ENCODE results near the gene NFATC3. TPM values are rescaled to one million over a fixed set of nuclear protein-coding genes. Genes with fewer than 3 reads are reported as not detected.

NFATC3 gene
- total and polyA plus RNA-seq, 2 experiments from 2014 or later: 13.1 to 35.9 TPM

DNA sequence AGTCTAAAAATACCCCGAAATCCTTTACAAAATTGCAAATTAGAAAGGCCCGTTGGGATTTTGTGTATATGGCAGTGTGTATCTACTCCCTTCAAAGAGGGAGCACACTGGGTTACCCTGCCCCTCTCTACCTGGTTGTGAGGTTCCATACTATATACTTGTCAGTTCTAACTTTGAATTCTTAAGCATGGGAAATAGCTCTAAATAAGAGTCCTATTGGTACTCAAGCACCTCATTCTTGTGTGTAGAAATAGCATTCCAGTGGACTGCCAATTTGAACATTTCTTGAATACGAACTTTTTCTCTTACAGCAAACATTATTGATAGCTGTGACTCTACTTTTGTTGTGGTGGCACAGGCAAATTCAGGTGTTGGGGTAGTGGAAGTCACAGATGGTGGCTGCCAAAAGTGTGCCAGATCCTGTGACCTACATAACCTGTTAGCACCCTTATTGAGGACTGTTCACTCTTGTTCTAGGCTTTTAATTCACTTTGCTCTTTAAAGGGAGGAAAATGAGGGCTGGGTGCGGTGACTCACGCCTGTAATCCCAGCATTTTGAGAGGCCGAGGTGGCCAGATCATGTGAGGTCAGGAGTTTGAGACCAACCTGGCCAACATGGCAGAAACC, 134.7 kb downstream of the NFATC3 start:
- H3K27me3 ChIP-seq: no peaks in the 10 kb centered on the region
- DNase-seq (ENCODE audit: low spot score): no peak
- no peak overlapping the region for H2AFZ ChIP-seq
- H3K9me2 ChIP-seq (replicated peaks; ENCODE audit: insufficient read depth): no peaks in the 10 kb centered on the region
- no peaks in the 10 kb centered on the region for H4K20me1 ChIP-seq (ENCODE audit: insufficient read depth, poor library complexity, severe bottlenecking)
- 95% methylated on average over 6 of the region's 6 CpGs for WGBS (ENCODE audit: low lambda C conversion rate, missing lambda C conversion rate)
- no peak overlapping the region for H3K27ac ChIP-seq
- TF ChIP-seq, protein P1, sequence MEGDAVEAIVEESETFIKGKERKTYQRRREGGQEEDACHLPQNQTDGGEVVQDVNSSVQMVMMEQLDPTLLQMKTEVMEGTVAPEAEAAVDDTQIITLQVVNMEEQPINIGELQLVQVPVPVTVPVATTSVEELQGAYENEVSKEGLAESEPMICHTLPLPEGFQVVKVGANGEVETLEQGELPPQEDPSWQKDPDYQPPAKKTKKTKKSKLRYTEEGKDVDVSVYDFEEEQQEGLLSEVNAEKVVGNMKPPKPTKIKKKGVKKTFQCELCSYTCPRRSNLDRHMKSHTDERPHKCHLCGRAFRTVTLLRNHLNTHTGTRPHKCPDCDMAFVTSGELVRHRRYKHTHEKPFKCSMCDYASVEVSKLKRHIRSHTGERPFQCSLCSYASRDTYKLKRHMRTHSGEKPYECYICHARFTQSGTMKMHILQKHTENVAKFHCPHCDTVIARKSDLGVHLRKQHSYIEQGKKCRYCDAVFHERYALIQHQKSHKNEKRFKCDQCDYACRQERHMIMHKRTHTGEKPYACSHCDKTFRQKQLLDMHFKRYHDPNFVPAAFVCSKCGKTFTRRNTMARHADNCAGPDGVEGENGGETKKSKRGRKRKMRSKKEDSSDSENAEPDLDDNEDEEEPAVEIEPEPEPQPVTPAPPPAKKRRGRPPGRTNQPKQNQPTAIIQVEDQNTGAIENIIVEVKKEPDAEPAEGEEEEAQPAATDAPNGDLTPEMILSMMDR (IDR thresholded peaks at IDR 0.05; ENCODE audit: poor library complexity): no peak
- TF ChIP-seq EZH2phosphoT487 (IDR thresholded peaks at IDR 0.05; ENCODE audit: low read depth, severe bottlenecking, unreplicated experiment): no peak
- no peak for TF ChIP-seq EZH2 (IDR thresholded peaks at IDR 0.05; ENCODE audit: borderline replicate concordance)
- no peaks in the 10 kb centered on the region for H3K9me3 ChIP-seq (ENCODE audit: low read depth)
- H3K36me3 ChIP-seq (replicated peaks; ENCODE audit: insufficient read depth, low read depth): no peaks in the 10 kb centered on the region
- no peaks in the 10 kb centered on the region for H3K79me2 ChIP-seq
- H3K4me3 ChIP-seq: no peak overlapping the region
- H3K4me1 ChIP-seq (ENCODE audit: insufficient read depth): no peaks in the 10 kb centered on the region
- H3K4me2 ChIP-seq: no peak overlapping the region

DNA sequence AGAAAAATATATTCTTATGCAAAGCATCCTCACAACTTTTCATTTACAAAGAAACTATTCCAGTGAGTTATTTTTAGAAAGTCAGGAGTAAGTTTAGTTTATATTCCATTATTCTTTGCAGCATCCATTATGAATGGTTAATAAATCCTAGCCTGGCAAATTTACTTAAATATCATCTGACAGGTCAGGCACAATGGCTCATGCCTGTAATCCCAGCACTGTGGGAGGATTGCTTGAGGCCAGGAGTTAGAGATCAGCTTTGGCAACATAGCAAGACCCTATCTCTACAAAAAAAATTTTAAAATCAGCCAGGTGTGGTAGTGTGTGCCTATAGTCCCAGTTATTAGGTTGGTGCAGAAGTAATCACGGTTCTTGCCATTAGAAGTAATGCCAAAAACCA, 137.9 kb downstream of the NFATC3 start:
- Histone ChIP-seq H3K36me3 (replicated peaks; ENCODE audit: insufficient read depth, low read depth) (no peaks in the 10 kb centered on the region), H2AFZ (no peak overlapping the region)
- no peak for TF ChIP-seq EZH2 (IDR thresholded peaks at IDR 0.05; ENCODE audit: borderline replicate concordance)
- no peak for TF ChIP-seq EZH2phosphoT487 (IDR thresholded peaks at IDR 0.05; ENCODE audit: low read depth, severe bottlenecking, unreplicated experiment)
- TF ChIP-seq, protein P1 (IDR thresholded peaks at IDR 0.05; ENCODE audit: poor library complexity): no peak

DNA sequence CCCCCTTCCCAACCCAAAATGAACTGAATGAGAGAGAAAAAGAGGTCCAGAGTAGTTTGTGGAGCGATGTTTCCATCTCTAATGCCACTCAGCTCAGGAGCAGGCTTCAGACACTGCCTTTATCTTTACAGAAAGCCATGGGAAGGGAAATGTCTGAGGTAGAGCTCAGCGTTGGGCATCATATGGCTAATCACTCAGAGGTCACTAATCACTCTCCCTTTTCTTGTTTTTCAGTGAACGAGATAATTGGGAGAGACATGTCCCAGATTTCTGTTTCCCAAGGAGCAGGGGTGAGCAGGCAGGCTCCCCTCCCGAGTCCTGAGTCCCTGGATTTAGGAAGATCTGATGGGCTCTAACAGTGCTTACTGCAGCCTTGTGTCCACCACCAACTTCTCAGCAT, 140.9 kb downstream of the NFATC3 start:
- no peak for TF ChIP-seq EZH2phosphoT487 (IDR thresholded peaks at IDR 0.05; ENCODE audit: low read depth, severe bottlenecking, unreplicated experiment)
- no peak for TF ChIP-seq EZH2 (IDR thresholded peaks at IDR 0.05; ENCODE audit: borderline replicate concordance)
- TF ChIP-seq, protein P1 (IDR thresholded peaks at IDR 0.05; ENCODE audit: poor library complexity): no peak
- WGBS (ENCODE audit: low lambda C conversion rate, missing lambda C conversion rate): 84% methylated on average over 4 of the region's 4 CpGs
- no peak overlapping the region for H3K27ac ChIP-seq

More for the DNA sequence above, 137.9 kb downstream of the NFATC3 start:
- Histone ChIP-seq H3K4me2 (no peak overlapping the region), H3K9me3 (ENCODE audit: low read depth) (no peaks in the 10 kb centered on the region), H3K9me2 (replicated peaks; ENCODE audit: insufficient read depth) (no peaks in the 10 kb centered on the region), H3K4me3 (no peak overlapping the region), H3K27ac (no peak overlapping the region), H3K27me3 (no peaks in the 10 kb centered on the region), H3K4me1 (ENCODE audit: insufficient read depth) (peaks cover 12% of the 10 kb centered on the region), H3K79me2 (no peaks in the 10 kb centered on the region), H4K20me1 (ENCODE audit: insufficient read depth, poor library complexity, severe bottlenecking) (no peaks in the 10 kb centered on the region)
- 95% methylated on average over 1 of the region's 1 CpG for WGBS (ENCODE audit: low lambda C conversion rate, missing lambda C conversion rate)
- DNase-seq (ENCODE audit: low spot score): no peak

More for the DNA sequence above, 140.9 kb downstream of the NFATC3 start:
- Histone ChIP-seq H3K9me3 (ENCODE audit: low read depth) (no peaks in the 10 kb centered on the region), H3K27me3 (no peaks in the 10 kb centered on the region), H3K79me2 (no peaks in the 10 kb centered on the region), H3K4me2 (no peak overlapping the region), H4K20me1 (ENCODE audit: insufficient read depth, poor library complexity, severe bottlenecking) (no peaks in the 10 kb centered on the region), H3K4me3 (no peak overlapping the region), H2AFZ (no peak overlapping the region), H3K9me2 (replicated peaks; ENCODE audit: insufficient read depth) (no peaks in the 10 kb centered on the region), H3K4me1 (ENCODE audit: insufficient read depth) (peaks cover 21% of the 10 kb centered on the region), H3K36me3 (replicated peaks; ENCODE audit: insufficient read depth, low read depth) (no peaks in the 10 kb centered on the region)
- DNase-seq (ENCODE audit: low spot score): no peak
